ENCODE data around the gene KCNH6. TPM values are rescaled to one million over a fixed set of nuclear protein-coding genes. Genes with fewer than 3 reads are reported as not detected.
A peak's percentile ranks its signal among the peaks of the same experiment; 100 is the strongest.

The KCNH6 gene
- total and polyA plus RNA-seq, 9 of the 15 experiments (the other 6 are each of a cell fraction or from before 2014, with no cell fraction given), result not detected

DNA sequence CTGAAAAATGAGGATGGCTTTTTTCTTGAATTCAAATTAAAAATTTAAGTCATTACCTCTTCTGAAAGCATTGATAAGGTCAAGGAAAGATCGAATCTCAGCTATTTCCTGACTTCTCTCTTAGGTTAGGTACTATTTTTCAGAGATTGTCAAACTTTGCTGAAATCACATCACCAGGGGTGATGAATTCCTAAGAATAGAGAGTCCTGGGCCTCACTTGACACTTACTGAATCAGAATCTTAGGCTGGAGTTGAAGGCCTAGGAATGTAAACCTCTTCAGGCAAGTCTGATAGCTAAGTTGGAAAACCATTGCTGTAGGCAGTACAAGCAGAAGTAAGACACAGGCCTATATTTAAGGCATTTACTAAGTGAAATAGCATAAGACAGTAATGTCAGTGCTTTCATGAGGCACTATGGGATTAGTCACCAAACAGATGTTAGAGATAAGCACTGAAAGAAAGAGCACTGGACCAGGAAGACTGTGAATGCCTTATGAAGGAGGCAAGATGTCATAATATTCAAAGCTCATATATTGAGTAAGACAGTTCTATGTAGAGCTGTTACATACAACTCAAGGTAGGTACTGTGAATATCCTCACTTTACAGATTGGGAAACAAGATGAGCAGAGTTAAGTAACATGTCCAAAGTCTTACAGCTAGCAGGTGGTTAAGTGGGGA is 48.6 kb downstream of the KCNH6 start (continued):
- TF ChIP-seq ZFX (CRISPR knock-in tag; IDR thresholded peaks at IDR 0.05), result 0 out of 2 replicates have a peak, but pooled peaks have one; percentile 15
- TF ChIP-seq JUNB (CRISPR knock-in tag; conservative IDR thresholded peaks at IDR 0.05), result no peak
- TF ChIP-seq ZNF551 (CRISPR knock-in tag; IDR thresholded peaks at IDR 0.05), result no peak
- TF ChIP-seq SOX6 (IDR thresholded peaks at IDR 0.05), result no peak
- TF ChIP-seq ZNF584 (CRISPR knock-in tag; IDR thresholded peaks at IDR 0.05; ENCODE audit: low read depth), result no peak
- TF ChIP-seq, protein P1, sequence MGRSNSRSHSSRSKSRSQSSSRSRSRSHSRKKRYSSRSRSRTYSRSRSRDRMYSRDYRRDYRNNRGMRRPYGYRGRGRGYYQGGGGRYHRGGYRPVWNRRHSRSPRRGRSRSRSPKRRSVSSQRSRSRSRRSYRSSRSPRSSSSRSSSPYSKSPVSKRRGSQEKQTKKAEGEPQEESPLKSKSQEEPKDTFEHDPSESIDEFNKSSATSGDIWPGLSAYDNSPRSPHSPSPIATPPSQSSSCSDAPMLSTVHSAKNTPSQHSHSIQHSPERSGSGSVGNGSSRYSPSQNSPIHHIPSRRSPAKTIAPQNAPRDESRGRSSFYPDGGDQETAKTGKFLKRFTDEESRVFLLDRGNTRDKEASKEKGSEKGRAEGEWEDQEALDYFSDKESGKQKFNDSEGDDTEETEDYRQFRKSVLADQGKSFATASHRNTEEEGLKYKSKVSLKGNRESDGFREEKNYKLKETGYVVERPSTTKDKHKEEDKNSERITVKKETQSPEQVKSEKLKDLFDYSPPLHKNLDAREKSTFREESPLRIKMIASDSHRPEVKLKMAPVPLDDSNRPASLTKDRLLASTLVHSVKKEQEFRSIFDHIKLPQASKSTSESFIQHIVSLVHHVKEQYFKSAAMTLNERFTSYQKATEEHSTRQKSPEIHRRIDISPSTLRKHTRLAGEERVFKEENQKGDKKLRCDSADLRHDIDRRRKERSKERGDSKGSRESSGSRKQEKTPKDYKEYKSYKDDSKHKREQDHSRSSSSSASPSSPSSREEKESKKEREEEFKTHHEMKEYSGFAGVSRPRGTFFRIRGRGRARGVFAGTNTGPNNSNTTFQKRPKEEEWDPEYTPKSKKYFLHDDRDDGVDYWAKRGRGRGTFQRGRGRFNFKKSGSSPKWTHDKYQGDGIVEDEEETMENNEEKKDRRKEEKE (IDR thresholded peaks at IDR 0.05; ENCODE audit: borderline replicate concordance in 1 of 2, control insufficient read depth in 1 of 2, low read depth in 2 of 2, low read length in 1 of 2), result no peak
- TF ChIP-seq HOXB6 (CRISPR knock-in tag; IDR thresholded peaks at IDR 0.05; ENCODE audit: borderline replicate concordance), result no peak
- TF ChIP-seq, protein P2, sequence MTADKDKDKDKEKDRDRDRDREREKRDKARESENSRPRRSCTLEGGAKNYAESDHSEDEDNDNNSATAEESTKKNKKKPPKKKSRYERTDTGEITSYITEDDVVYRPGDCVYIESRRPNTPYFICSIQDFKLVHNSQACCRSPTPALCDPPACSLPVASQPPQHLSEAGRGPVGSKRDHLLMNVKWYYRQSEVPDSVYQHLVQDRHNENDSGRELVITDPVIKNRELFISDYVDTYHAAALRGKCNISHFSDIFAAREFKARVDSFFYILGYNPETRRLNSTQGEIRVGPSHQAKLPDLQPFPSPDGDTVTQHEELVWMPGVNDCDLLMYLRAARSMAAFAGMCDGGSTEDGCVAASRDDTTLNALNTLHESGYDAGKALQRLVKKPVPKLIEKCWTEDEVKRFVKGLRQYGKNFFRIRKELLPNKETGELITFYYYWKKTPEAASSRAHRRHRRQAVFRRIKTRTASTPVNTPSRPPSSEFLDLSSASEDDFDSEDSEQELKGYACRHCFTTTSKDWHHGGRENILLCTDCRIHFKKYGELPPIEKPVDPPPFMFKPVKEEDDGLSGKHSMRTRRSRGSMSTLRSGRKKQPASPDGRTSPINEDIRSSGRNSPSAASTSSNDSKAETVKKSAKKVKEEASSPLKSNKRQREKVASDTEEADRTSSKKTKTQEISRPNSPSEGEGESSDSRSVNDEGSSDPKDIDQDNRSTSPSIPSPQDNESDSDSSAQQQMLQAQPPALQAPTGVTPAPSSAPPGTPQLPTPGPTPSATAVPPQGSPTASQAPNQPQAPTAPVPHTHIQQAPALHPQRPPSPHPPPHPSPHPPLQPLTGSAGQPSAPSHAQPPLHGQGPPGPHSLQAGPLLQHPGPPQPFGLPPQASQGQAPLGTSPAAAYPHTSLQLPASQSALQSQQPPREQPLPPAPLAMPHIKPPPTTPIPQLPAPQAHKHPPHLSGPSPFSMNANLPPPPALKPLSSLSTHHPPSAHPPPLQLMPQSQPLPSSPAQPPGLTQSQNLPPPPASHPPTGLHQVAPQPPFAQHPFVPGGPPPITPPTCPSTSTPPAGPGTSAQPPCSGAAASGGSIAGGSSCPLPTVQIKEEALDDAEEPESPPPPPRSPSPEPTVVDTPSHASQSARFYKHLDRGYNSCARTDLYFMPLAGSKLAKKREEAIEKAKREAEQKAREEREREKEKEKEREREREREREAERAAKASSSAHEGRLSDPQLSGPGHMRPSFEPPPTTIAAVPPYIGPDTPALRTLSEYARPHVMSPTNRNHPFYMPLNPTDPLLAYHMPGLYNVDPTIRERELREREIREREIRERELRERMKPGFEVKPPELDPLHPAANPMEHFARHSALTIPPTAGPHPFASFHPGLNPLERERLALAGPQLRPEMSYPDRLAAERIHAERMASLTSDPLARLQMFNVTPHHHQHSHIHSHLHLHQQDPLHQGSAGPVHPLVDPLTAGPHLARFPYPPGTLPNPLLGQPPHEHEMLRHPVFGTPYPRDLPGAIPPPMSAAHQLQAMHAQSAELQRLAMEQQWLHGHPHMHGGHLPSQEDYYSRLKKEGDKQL (CRISPR knock-in tag; IDR thresholded peaks at IDR 0.05; ENCODE audit: borderline replicate concordance), result no peak
- TF ChIP-seq ARID1B (IDR thresholded peaks at IDR 0.05), result peak; percentile 80
- TF ChIP-seq ZNF134 (CRISPR knock-in tag; conservative IDR thresholded peaks at IDR 0.05), result no peak
- TF ChIP-seq PHB2 (IDR thresholded peaks at IDR 0.05; ENCODE audit: low read depth), result no peak
- TF ChIP-seq CBFA2T2 (conservative IDR thresholded peaks at IDR 0.05), result 0 out of 2 replicates have a peak, but pooled peaks have one; percentile 3
- peak; percentile 95 for TF ChIP-seq FOSL1 (tag; conservative IDR thresholded peaks at IDR 0.05)
- TF ChIP-seq ZNF717 (CRISPR knock-in tag; IDR thresholded peaks at IDR 0.05), result no peak
- no peak for TF ChIP-seq PHB (CRISPR knock-in tag; IDR thresholded peaks at IDR 0.05)
- TF ChIP-seq ZNF263 (CRISPR knock-in tag; IDR thresholded peaks at IDR 0.05; ENCODE audit: borderline replicate concordance), result no peak
- no peak for TF ChIP-seq CREBBP (IDR thresholded peaks at IDR 0.05; ENCODE audit: low read depth, low read length)
- TF ChIP-seq ETV5 (CRISPR knock-in tag; IDR thresholded peaks at IDR 0.05; ENCODE audit: low read depth), result no peak
- TF ChIP-seq, protein P3, sequence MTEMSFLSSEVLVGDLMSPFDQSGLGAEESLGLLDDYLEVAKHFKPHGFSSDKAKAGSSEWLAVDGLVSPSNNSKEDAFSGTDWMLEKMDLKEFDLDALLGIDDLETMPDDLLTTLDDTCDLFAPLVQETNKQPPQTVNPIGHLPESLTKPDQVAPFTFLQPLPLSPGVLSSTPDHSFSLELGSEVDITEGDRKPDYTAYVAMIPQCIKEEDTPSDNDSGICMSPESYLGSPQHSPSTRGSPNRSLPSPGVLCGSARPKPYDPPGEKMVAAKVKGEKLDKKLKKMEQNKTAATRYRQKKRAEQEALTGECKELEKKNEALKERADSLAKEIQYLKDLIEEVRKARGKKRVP (CRISPR knock-in tag; IDR thresholded peaks at IDR 0.05), result no peak
